GM12892 (cell line): ENCODE results near the gene TRMT10C.
"Not testable (repeated sequence)": the region's sequence is repeated elsewhere in the genome, so short reads cannot be mapped to it uniquely, and the experiment has no call there.

Source experiments
- DNase-seq: peaks from one replicate; pipeline ENCODE4 v3.0.0; 2011; ENCODE audit not compliant: insufficient read length
- FAIRE-seq: peaks from 2 replicates; lab custom pipeline; 2011; peaks lifted over from hg19 to GRCh38; lab: Jason Lieb, UNC
- POLR2A ChIP-seq: IDR thresholded peaks from 2 replicates; pipeline ENCODE4 v1.6.1; 2011; ENCODE audit warnings: low read depth, low read length, control low read depth
- POLR2AphosphoS5 ChIP-seq: IDR thresholded peaks from 2 replicates; pipeline ENCODE4 v1.6.1; 2011; ENCODE audit warnings: low read depth, low read length, control low read depth
- TAF1 ChIP-seq: IDR thresholded peaks from 2 replicates; pipeline ENCODE4 v1.6.1; 2011; ENCODE audit warnings: low read depth, mild to moderate bottlenecking, control low read depth, low read length, borderline replicate concordance

Gene TRMT10C

DNA sequence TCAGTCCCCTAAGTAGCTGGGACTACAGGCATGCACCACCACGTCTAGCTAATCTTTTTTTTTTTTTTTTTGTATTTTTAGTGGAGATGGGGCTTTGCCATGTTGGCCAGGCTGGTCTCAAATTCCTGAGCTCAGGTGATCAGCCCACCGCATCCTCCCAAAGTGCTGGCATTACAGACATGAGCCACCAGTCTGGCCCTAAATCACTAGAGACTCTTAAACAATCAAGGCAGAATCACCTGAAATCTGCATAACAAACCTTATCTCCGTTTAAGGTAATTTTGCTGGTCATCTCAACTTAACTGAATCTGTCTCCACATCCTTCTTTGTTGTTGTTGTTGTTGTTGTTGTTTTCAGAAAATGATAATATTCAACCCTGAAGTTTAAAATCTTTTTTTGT lies 5.6 kb upstream of the TRMT10C start:
- TF ChIP-seq POLR2AphosphoS5 (no peak), POLR2A (no peak), TAF1 (no peak)
- FAIRE-seq, result no peak
- DNase-seq, result no peak

- no peak for TF ChIP-seq TAF1
- TF ChIP-seq POLR2AphosphoS5, result no peak
- TF ChIP-seq POLR2A, result no peak
- no peak for DNase-seq
- no peak for FAIRE-seq
Measured at GRCh38 chr3:101567528-101568317, 6.1 kb downstream of the TRMT10C start.

- FAIRE-seq (no peak), DNase-seq (no peak)
- TF ChIP-seq TAF1 (no peak), POLR2A (no peak), POLR2AphosphoS5 (no peak)
Measured at GRCh38 chr3:101571028-101571895, 9.6 kb downstream of the TRMT10C start.

GRCh38 chr3:101573449-101574387 lies 12.1 kb downstream of the TRMT10C start, which contains the start of gene PCNP:
PCNP (plus strand) TSS chr3:101574180; CDS start chr3:101574216, 36 bp downstream.
- TF ChIP-seq POLR2A (peak; percentile 84), POLR2AphosphoS5 (peak; percentile 82), TAF1 (peak; percentile 86)
- FAIRE-seq (peak; percentile 99), DNase-seq (peak; percentile 77)

DNA sequence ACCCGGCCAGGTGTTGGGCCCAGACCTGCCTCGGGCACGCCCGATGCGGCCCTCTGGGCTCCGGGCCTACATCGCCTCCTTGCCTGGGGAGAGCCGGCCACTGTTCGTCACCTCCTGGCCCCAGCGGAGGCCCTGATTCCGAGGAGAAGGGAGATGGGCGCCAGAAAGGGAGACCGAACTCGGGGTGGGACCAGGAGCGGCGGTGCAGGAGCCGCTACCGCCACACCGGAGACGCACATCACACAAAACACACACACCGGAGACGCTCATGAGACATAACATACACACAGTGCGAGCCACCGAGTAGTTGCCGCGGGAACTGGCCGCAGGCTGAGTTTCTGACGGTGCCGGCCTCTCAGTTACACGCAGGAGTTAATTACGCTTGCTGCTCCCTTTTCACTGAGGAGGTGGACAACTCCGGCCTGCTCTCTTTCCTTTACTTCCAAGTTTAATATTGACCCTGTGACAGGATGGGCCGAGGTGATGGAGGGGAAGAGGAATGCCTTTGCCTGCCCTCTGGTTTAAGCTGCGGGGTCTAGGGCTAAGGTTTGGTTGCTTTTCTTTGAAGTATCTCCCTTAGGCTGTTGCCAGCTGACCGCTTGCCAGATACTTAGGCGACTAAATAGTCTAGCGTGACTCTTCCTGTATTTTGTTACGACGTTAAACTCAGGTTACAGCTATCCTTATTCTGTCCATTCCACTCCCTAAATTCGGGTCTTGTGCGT lies 12.9 kb downstream of the TRMT10C start:
- peak; percentile 14; the same call in 1 of the 2 replicates for TF ChIP-seq POLR2A
- TF ChIP-seq TAF1, result 0 out of 2 replicates have a peak, but pooled peaks have one; percentile 25
- TF ChIP-seq POLR2AphosphoS5, result no peak; the same call in 1 of the 2 replicates
- DNase-seq (peak; percentile 35), FAIRE-seq (peak; percentile 58)

GRCh38 chr3:101577286-101577685 lies 15.6 kb downstream of the TRMT10C start:
- FAIRE-seq (no peak), DNase-seq (no peak)
- TF ChIP-seq POLR2A, result no peak
- TF ChIP-seq POLR2AphosphoS5, result no peak
- no peak for TF ChIP-seq TAF1

DNA sequence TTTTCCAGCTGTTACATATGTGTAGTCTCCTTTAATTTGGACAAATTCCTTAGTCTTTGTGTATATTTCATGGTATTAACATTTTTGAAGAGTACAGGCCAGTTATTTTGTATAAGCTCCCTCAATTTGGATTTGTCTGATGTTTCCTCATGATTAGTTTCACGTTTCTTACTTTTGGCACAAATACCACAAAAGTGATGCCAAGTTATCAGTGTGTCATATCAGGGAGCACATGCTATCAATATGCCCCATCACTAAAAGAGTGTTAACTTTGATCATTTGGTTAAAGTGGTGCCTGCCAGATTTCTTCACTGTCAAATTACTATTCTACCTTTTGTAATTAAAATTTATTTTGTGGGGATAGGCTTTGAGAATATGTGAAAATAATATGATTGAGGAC lies 26.9 kb downstream of the TRMT10C start:
- no peak for TF ChIP-seq POLR2A
- no peak for TF ChIP-seq POLR2AphosphoS5
- TF ChIP-seq TAF1, result no peak
- no peak for FAIRE-seq

GRCh38 chr3:101591071-101591470 lies 29.4 kb downstream of the TRMT10C start:
- no peak for FAIRE-seq
- TF ChIP-seq TAF1 (no peak), POLR2AphosphoS5 (no peak), POLR2A (no peak)
- no peak for DNase-seq

More for the DNA sequence above, 26.9 kb downstream of the TRMT10C start:
- no peak for DNase-seq

DNA sequence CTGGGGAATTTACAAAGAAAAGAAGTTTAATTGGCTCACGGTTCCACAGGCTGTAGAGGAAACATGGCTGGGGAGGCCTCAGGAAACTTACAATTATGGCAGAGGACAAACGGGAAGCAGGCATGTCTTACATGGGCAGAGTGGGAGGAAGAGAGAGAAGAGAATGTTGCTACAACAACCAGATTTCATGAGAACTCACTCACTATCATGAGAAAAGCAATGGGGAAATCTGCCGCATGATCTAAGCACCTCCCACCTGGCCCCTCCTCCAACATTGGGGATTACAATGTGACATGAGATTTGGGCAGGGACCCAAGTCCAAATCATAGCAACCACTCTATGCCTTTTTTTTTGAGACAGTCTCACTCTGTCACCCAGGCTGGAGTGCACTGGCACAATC lies 41.1 kb downstream of the TRMT10C start:
- DNase-seq (no peak), FAIRE-seq (no peak)
- TF ChIP-seq TAF1 (no peak), POLR2AphosphoS5 (no peak), POLR2A (no peak)

- FAIRE-seq (no peak), DNase-seq (no peak)
- TF ChIP-seq TAF1 (no peak), POLR2A (no peak), POLR2AphosphoS5 (no peak)
Measured at GRCh38 chr3:101603184-101603583, 41.5 kb downstream of the TRMT10C start.

DNA sequence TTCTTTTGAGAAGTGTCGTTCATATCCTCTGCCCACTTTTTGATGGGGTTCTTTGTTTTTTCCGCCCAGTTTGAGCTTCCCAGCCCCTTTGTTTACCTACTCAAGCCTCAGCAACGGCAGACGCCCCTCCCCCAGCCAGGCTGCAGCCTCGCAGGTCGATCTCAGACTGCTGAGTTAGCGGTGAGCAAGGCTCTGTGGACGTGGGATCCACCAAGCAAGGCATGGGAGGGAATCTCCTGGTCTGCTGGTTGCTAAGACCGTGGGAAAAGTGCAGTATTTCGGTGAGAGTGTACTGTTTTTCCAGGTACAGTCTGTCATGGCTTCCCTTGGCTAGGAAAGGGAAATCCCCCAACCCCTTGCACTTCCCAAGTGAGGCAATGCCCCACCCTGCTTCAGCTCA lies 43.7 kb downstream of the TRMT10C start:
- not testable (repeated sequence) for FAIRE-seq, DNase-seq
